Naive B cell (primary cell): ENCODE results near the gene COL13A1. TPM values are rescaled to one million over a fixed set of nuclear protein-coding genes. Genes with fewer than 3 reads are reported as not detected.
A peak's percentile ranks its signal among the peaks of the same experiment; 100 is the strongest.

Source experiments
- ATAC-seq, 2 donors: fragments of 150-1000 bp; cut with Tn5 transposase; 2 replicates each; pipeline ENCODE4 v1.10.0; 2021; ENCODE audit warnings: low read depth in 2 of 2, mild to moderate bottlenecking in 2 of 2, moderate library complexity in 2 of 2
- DNase-seq: peaks from one replicate; pipeline ENCODE4 v3.0.0; 2022
- H3K27ac Mint-ChIP-seq, 6 donors: one replicate each; pipeline ENCODE4 v1.8.0; 2020 to 2022; ENCODE audit warnings: mild to moderate bottlenecking in 6 of 6, mixed read lengths in 6 of 6, moderate library complexity in 5 of 6, inconsistent platforms in 2 of 6
- H3K27me3 Mint-ChIP-seq, 3 donors: one replicate each; pipeline ENCODE4 v1.8.0; 2021 to 2022; ENCODE audit warnings: mixed read lengths in 3 of 3, mild to moderate bottlenecking in 1 of 3
- H3K36me3 Mint-ChIP-seq, 2 donors: one replicate each; pipeline ENCODE4 v1.8.0; 2020 to 2022; ENCODE audit warnings: mixed read lengths in 2 of 2, inconsistent platforms in 1 of 2, mild to moderate bottlenecking in 1 of 2
- H3K4me1 Mint-ChIP-seq, 3 donors: one replicate each; pipeline ENCODE4 v1.8.0; 2020 to 2022; ENCODE audit warnings: mixed read lengths in 3 of 3, inconsistent platforms in 1 of 3, mild to moderate bottlenecking in 1 of 3, moderate library complexity in 1 of 3
- H3K4me3 Mint-ChIP-seq, 8 donors: one replicate each; pipeline ENCODE4 v1.8.0; 2020 to 2022; ENCODE audit warnings: mild to moderate bottlenecking in 8 of 8, mixed read lengths in 8 of 8, moderate library complexity in 8 of 8, inconsistent platforms in 2 of 8
- H3K9me3 Mint-ChIP-seq, 7 donors: one replicate each; pipeline ENCODE4 v1.8.0; 2020 to 2022; ENCODE audit warnings: mixed read lengths in 7 of 7, mild to moderate bottlenecking in 5 of 7, inconsistent platforms in 2 of 7, moderate library complexity in 1 of 7
- polyA plus RNA-seq, 6 donors: library from polyadenylated mRNA; unstranded; fragments of 300-500 nt; fragmentation: Illumina TruSeq; gene quantifications; one replicate each; pipeline ENCODE4 v1.2.3, GENCODE V29; 2021; ENCODE audit warnings: low read depth in 6 of 6

COL13A1 gene
- polyA plus RNA-seq, 6 donors from 2014 or later, result not detected

- Mint-ChIP-seq H3K4me1 (peaks cover 4 to 7% (median 6%) of the 10 kb centered on the region in 3 donors), H3K9me3 (peaks cover 0 to 4% (median 0%) of the 10 kb centered on the region in 7 donors), H3K36me3 (no peaks in the 10 kb centered on the region), H3K4me3 (no peak overlapping the region), H3K27ac (no peak overlapping the region), H3K27me3 (peaks cover 4 to 33% (median 5%) of the 10 kb centered on the region in 3 donors)
- ATAC-seq (no peak), DNase-seq (no peak)
These were observed 12.5 kb downstream of the COL13A1 start for GRCh38 chr10:69814251-69814650.

- no peak for ATAC-seq
- Mint-ChIP-seq H3K27ac (no peak overlapping the region), H3K4me3 (no peak overlapping the region), H3K36me3 (no peaks in the 10 kb centered on the region), H3K9me3 (peaks cover 0 to 8% (median 3%) of the 10 kb centered on the region in 7 donors), H3K4me1 (peaks cover 4 to 7% (median 6%) of the 10 kb centered on the region in 3 donors), H3K27me3 (peaks cover 5 to 33% (median 9%) of the 10 kb centered on the region in 3 donors)
- no peak for DNase-seq
These were observed 13.4 kb downstream of the COL13A1 start for GRCh38 chr10:69815104-69815503.

GRCh38 chr10:69816521-69816920 lies 14.8 kb downstream of the COL13A1 start:
- Mint-ChIP-seq H3K27ac (no peak overlapping the region), H3K4me1 (peaks cover 4 to 10% (median 6%) of the 10 kb centered on the region in 3 donors), H3K36me3 (no peaks in the 10 kb centered on the region), H3K4me3 (no peak overlapping the region), H3K27me3 (peaks cover 5 to 41% (median 9%) of the 10 kb centered on the region in 3 donors), H3K9me3 (peaks cover 0 to 8% (median 3%) of the 10 kb centered on the region in 7 donors)
- DNase-seq, result no peak
- no peak for ATAC-seq

DNA sequence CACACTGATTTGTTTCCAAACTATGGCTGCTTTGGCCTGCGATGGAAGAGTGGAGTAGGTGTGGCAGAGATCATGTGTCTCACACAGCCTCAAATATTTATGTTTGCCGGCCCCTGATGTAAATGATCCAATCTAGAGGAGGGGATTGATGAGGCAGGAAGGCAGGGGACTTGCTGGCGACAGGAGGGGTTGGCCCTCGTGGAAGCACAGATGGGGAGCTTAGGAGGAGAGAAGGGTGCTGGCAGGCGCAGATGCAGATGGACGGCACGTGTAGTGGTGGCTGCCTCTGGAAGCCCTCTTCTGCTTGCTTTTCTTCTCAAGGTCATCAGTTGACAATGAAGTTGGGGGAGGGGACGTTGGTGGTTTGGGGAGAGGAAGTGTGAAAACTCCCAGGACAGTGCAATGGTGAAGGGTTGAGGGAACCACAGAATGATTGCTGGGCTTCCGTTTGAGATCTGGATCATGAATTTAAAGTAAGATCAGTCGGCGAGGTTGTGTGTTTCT lies 15.4 kb downstream of the COL13A1 start:
- Mint-ChIP-seq H3K36me3 (no peaks in the 10 kb centered on the region), H3K9me3 (peaks cover 0 to 8% (median 3%) of the 10 kb centered on the region in 7 donors), H3K27ac (peak overlapping the region in 1 of 6 donors; percentile 12), H3K4me1 (peaks cover 4 to 10% (median 6%) of the 10 kb centered on the region in 3 donors), H3K4me3 (no peak overlapping the region), H3K27me3 (peaks cover 5 to 35% (median 9%) of the 10 kb centered on the region in 3 donors)
- DNase-seq, result no peak
- no peak for ATAC-seq

DNA sequence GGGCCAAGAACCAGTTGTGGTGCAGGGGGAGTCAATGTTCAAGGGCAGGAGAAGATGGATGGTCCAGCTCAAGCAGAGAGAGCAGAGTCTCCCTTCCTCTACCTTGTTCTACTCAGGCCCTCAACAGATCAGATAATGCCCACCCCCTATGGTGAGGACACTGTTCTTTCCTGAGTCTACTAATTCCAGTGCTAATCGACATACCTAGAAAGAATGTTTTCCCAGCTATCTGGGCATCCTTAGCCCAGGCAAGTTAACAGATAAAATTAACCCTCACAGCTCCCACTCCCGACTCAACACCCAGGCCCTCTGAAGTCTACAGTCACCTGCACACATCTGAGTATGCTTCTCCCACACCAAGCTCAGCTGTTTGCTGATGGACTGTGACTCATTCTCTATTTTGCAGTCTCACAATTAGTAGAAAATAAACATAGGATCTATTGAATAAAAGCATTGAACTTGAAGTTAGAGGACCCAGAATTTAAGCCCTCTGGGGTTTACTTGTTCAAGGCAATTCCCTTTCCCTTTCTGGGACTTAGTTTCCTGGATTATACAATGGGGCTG lies 17.1 kb downstream of the COL13A1 start:
- no peak overlapping the region for H3K27ac Mint-ChIP-seq

DNA sequence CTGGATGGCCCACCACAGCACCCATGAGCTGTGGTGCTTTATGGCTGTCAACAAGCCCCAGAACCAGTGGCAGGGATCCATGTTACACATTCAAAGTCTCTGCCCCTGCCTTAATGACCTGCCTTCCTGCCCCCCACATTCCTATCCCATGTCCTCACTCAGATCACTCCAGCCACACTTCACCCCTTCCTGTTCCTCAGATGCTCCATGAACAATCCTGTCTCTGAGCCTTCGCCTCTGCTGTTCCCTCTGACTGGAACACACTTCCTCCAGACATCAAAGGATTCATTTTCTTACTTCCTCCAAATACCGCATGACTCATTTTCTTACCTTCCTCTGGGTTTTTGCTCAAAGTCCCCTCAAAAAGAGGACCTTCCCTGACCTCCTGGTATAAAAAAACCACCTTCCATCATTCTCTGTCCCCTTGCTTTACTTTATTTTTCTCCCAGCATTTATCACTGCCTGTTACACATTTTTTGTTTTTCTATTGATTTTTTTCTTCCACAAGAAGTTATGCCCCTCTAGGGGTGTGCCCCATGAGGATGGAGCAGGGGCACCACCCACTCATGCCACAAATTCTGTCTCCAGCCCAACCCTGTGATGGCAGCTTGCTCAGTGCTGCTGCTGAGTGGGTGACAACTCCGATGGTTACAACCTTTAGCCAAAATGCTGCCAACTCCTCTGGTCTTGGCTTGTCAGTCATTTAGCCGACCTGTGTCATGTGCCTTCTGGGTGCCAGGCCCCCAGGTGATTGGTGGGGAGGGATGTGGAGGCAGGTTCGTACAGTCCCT lies 18.2 kb downstream of the COL13A1 start:
- H3K9me3 Mint-ChIP-seq, result peaks cover 0 to 8% (median 3%) of the 10 kb centered on the region in 7 donors
- DNase-seq (no peak), ATAC-seq (no peak)
- H3K27ac Mint-ChIP-seq, result no peak overlapping the region
- peaks cover 4 to 10% (median 6%) of the 10 kb centered on the region in 3 donors for H3K4me1 Mint-ChIP-seq
- peaks cover 5 to 34% (median 9%) of the 10 kb centered on the region in 3 donors for H3K27me3 Mint-ChIP-seq
- no peak overlapping the region for H3K4me3 Mint-ChIP-seq
- no peaks in the 10 kb centered on the region for H3K36me3 Mint-ChIP-seq

More for the DNA sequence above, 17.1 kb downstream of the COL13A1 start:
- ATAC-seq, result no peak
- peaks cover 5 to 34% (median 9%) of the 10 kb centered on the region in 3 donors for H3K27me3 Mint-ChIP-seq
- H3K36me3 Mint-ChIP-seq, result no peaks in the 10 kb centered on the region
- H3K9me3 Mint-ChIP-seq, result peaks cover 0 to 8% (median 3%) of the 10 kb centered on the region in 7 donors
- H3K4me1 Mint-ChIP-seq, result peaks cover 4 to 10% (median 6%) of the 10 kb centered on the region in 3 donors
- no peak overlapping the region for H3K4me3 Mint-ChIP-seq
- DNase-seq, result no peak

GRCh38 chr10:69820817-69821216 lies 19.1 kb downstream of the COL13A1 start:
- H3K27ac Mint-ChIP-seq, result no peak overlapping the region
- H3K27me3 Mint-ChIP-seq, result peaks cover 5 to 29% (median 9%) of the 10 kb centered on the region in 3 donors
- ATAC-seq, result no peak
- DNase-seq, result no peak
- H3K4me3 Mint-ChIP-seq, result no peak overlapping the region
- no peaks in the 10 kb centered on the region for H3K36me3 Mint-ChIP-seq
- peaks cover 4 to 10% (median 6%) of the 10 kb centered on the region in 3 donors for H3K4me1 Mint-ChIP-seq
- peaks cover 0 to 8% (median 3%) of the 10 kb centered on the region in 7 donors for H3K9me3 Mint-ChIP-seq

GRCh38 chr10:69825604-69826003 lies 23.9 kb downstream of the COL13A1 start:
- no peak for ATAC-seq
- Mint-ChIP-seq H3K36me3 (no peaks in the 10 kb centered on the region), H3K4me1 (peaks cover 0 to 5% (median 2%) of the 10 kb centered on the region in 3 donors), H3K27ac (no peak overlapping the region), H3K4me3 (no peak overlapping the region), H3K27me3 (peaks cover 0 to 17% (median 10%) of the 10 kb centered on the region in 3 donors), H3K9me3 (peaks cover 0 to 2% (median 0%) of the 10 kb centered on the region in 7 donors)
- no peak for DNase-seq

DNA sequence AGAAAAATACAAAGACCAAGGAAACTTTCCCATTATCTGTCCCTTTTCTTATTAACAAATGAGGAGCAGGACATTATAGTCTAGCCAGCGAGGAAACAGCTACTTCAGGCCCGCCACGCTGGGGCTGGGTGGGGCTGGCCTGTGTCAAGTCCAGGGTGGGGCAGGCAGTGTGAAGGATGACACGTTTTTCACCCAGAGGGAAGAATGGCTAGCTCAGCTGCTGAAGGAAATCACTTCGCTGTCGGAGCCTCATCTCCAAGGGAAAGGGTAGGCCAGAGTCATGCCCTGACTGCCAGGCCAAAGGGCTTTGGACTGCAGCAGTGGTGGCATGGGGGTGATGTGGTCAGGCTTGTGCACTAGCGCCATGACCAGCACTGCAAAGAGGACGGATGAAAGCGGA lies 24.4 kb downstream of the COL13A1 start:
- Mint-ChIP-seq H3K9me3 (no peaks in the 10 kb centered on the region), H3K4me3 (no peak overlapping the region), H3K4me1 (peaks cover 0 to 5% (median 0%) of the 10 kb centered on the region in 3 donors), H3K36me3 (no peaks in the 10 kb centered on the region), H3K27me3 (peaks cover 0 to 14% (median 10%) of the 10 kb centered on the region in 3 donors), H3K27ac (no peak overlapping the region)
- DNase-seq (no peak), ATAC-seq (no peak)

DNA sequence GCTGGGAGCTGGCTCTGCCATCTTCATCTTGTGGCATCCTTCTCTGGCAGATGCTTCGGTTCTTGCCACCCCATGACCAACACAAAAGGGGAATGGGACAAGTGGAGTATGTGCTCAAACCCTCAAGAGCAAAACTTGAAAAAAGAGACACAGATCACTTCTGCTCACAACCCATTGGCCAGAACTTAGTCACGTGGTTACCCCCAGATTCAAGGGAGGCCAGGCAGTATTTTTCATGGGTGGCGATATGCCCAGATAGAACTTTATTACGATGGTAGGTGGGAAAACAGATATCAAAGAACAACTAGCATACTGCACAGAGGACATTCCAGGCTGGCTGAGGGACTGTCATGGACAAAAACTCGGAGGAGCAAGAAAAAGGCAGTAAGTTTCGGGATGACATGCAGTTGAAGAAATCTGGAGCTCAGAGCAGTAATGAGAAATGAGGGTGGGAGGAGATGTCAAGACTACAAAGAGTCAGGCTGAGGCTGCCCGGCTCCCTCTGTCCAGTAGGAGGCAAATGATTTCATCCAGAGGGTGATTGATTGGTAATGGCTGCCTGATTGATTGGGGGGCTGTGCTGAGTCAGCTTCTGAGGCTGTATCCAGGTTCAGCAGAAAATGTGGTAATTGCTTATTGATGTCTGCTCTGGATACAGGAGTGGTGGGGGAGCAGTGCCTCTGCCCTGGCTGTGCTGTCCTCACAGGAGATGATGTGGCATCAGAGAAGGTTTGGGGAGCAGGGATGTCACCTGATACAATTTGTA lies 25.3 kb downstream of the COL13A1 start:
- ATAC-seq, result no peak
- no peak for DNase-seq
- no peaks in the 10 kb centered on the region for H3K36me3 Mint-ChIP-seq
- H3K4me1 Mint-ChIP-seq, result peaks cover 0 to 5% (median 0%) of the 10 kb centered on the region in 3 donors
- no peak overlapping the region for H3K27ac Mint-ChIP-seq
- H3K4me3 Mint-ChIP-seq, result no peak overlapping the region
- no peaks in the 10 kb centered on the region for H3K9me3 Mint-ChIP-seq
- H3K27me3 Mint-ChIP-seq, result peaks cover 0 to 14% (median 10%) of the 10 kb centered on the region in 3 donors

DNA sequence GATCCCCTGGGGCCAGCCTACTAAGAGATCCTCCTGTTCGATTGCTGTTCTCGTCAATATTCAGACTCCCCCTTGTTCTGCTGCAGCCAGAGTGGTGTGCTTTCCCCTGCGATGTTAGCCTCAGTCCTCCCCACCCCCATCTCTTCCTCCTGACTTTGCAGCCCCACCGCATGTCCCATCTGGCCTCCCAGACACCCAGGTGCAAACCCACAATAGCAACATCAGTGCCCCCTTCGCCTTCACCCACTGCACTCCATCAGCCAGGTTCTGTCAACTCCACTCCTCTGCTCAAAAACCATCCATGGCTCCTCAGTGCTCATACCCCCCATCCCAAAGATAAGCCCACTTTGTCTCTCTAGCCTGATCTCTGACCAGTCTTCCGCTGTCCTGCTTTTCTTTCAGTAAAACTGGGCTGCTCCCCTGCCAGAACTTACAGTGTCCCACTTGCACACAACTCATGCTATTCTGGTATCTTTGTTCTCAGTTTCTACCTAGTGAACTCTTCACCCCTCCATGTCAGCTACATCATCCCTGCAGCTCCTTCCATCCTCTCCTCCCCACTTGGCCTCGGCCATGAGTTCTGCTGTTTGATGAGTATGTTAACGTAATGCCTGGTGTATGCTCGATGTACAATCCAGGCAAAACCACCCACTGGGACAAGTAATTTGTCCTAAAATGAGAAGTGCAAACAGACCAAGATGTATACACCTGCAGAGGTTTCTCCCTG lies 26.6 kb downstream of the COL13A1 start:
- H3K27me3 Mint-ChIP-seq, result peaks cover 5 to 14% (median 10%) of the 10 kb centered on the region in 3 donors
- H3K4me1 Mint-ChIP-seq, result peaks cover 0 to 5% (median 0%) of the 10 kb centered on the region in 3 donors

DNA sequence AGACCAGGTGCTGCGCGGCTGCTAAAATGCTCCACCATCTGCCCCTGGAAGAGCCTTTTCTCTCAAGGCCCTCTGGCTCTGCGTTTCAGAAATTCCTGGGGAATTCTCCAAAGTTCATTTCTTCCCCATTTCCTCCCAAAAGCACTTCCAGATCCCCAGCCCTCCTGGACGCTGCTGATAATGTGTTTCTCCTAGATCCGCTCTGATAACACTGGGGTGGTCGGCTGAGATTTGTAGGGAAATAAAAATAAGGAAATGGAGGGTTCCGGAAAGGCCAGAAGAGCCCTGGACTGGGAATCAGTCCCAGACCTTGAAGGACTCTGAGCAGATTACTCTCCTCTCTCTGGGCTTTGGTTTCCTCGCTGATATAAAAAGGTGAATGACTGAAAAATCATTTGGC lies 28.1 kb downstream of the COL13A1 start:
- no peak for ATAC-seq
- Mint-ChIP-seq H3K9me3 (no peaks in the 10 kb centered on the region), H3K4me3 (no peak overlapping the region), H3K27me3 (peaks cover 5 to 24% (median 10%) of the 10 kb centered on the region in 3 donors), H3K4me1 (peaks cover 0 to 5% (median 0%) of the 10 kb centered on the region in 3 donors), H3K36me3 (no peaks in the 10 kb centered on the region), H3K27ac (no peak overlapping the region)
- DNase-seq, result no peak

More for the DNA sequence above, 26.6 kb downstream of the COL13A1 start:
- no peaks in the 10 kb centered on the region for H3K36me3 Mint-ChIP-seq
- no peaks in the 10 kb centered on the region for H3K9me3 Mint-ChIP-seq
- no peak for DNase-seq
- no peak for ATAC-seq
- H3K4me3 Mint-ChIP-seq, result no peak overlapping the region
- H3K27ac Mint-ChIP-seq, result no peak overlapping the region
